Measurements from ENCODE around the gene VCL. TPM values are rescaled to one million over a fixed set of nuclear protein-coding genes. Genes with fewer than 3 reads are reported as not detected.

Gene VCL
- total RNA-seq, 2 donors from 2014 or later: 24.4 to 31.6 TPM

DNA sequence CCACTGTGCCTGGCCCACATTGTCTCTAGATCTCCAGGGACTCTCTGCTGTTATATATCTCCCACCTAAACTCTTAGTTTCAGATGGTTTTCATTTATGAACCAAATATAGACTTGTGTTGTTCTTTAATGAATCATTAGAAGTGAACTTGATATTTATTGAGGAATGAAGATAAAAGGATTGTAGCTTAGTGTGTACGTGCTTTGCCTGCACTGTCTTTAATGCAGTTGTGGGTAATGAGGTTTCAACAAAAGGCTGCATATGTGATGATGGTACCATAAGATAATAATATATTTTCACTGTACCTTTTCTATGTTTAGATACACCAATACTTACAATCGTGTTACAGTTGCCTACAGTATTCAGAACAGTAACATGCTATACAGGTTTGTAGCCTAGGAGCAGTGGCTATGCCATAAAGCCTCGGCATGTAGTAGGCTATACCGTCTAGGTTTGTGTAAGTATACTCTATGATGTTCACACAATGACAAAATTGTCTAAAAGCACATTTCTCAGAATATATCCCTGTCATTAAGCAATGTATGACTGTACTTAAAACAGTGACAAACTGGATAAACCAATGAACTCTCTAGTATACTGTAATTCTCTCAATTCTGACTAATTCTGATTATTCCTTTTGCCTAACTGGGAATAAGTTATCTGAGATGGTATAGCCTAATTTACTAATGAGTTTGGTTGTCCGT lies 25.2 kb downstream of the VCL start:
- ATAC-seq (no peak), DNase-seq (no peak)
- Histone ChIP-seq H3K36me3 (replicated peaks in 1 of 2; ENCODE audit: insufficient read depth in 1 of 2, low read depth in 2 of 2) (no peaks in the 10 kb centered on the region), H3K27me3 (no peaks in the 10 kb centered on the region), H3K27ac (no peak overlapping the region), H3K9me3 (no peaks in the 10 kb centered on the region), H3K4me1 (peaks cover 24% of the 10 kb centered on the region), H3K4me3 (no peak overlapping the region)
- TF ChIP-seq POLR2A (IDR thresholded peaks at IDR 0.05): no peak
- TF ChIP-seq, protein P1, sequence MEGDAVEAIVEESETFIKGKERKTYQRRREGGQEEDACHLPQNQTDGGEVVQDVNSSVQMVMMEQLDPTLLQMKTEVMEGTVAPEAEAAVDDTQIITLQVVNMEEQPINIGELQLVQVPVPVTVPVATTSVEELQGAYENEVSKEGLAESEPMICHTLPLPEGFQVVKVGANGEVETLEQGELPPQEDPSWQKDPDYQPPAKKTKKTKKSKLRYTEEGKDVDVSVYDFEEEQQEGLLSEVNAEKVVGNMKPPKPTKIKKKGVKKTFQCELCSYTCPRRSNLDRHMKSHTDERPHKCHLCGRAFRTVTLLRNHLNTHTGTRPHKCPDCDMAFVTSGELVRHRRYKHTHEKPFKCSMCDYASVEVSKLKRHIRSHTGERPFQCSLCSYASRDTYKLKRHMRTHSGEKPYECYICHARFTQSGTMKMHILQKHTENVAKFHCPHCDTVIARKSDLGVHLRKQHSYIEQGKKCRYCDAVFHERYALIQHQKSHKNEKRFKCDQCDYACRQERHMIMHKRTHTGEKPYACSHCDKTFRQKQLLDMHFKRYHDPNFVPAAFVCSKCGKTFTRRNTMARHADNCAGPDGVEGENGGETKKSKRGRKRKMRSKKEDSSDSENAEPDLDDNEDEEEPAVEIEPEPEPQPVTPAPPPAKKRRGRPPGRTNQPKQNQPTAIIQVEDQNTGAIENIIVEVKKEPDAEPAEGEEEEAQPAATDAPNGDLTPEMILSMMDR (IDR thresholded peaks at IDR 0.05): no peak
- intact Hi-C loops (cut with DNase I): no loop called here
- WGBS, 2 donors: 55 to 70% methylated on average over 5 of the region's 5 CpGs

DNA sequence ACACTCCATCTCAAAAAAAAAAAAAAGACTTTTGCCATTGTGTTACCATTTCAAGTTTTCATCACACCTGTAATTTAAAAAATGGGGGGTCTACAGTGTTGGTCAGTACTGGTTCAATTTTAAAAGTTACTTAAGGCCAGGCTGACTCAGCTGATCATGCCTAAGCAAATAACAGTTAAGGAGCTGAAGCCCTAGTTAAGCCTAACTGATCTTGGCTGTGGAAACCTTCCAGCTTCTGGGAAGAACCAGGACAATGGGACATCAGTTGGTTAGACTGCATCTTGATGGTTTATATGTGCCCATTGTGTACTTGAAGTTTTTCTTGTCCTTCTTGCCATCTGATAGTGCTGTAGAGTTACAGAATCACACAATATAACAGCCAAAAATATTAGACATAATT lies 26.7 kb downstream of the VCL start:
- intact Hi-C loops (cut with DNase I): no loop called here

GRCh38 chr10:74025380-74025978 lies 27.6 kb downstream of the VCL start:
- H3K9me3 ChIP-seq: no peaks in the 10 kb centered on the region
- 64% methylated on average over 5 of the region's 5 CpGs for WGBS, 2 donors
- H3K4me1 ChIP-seq: peaks cover 24% of the 10 kb centered on the region
- H3K27ac ChIP-seq: no peak overlapping the region
- no peak for ATAC-seq
- no peak overlapping the region for H3K4me3 ChIP-seq
- TF ChIP-seq POLR2A (IDR thresholded peaks at IDR 0.05): no peak
- TF ChIP-seq, protein P1 (IDR thresholded peaks at IDR 0.05): no peak
- no peaks in the 10 kb centered on the region for H3K27me3 ChIP-seq
- DNase-seq: no peak
- H3K36me3 ChIP-seq (replicated peaks in 1 of 2; ENCODE audit: insufficient read depth in 1 of 2, low read depth in 2 of 2): no peaks in the 10 kb centered on the region
- intact Hi-C loops (cut with DNase I): no loop called here

More for the DNA sequence above, 26.7 kb downstream of the VCL start:
- H3K4me1 ChIP-seq: peaks cover 24% of the 10 kb centered on the region
- no peak overlapping the region for H3K4me3 ChIP-seq
- no peaks in the 10 kb centered on the region for H3K9me3 ChIP-seq
- no peaks in the 10 kb centered on the region for H3K36me3 ChIP-seq (replicated peaks in 1 of 2; ENCODE audit: insufficient read depth in 1 of 2, low read depth in 2 of 2)
- ATAC-seq (no peak), DNase-seq (no peak)
- no peak overlapping the region for H3K27ac ChIP-seq
- TF ChIP-seq, protein P1 (IDR thresholded peaks at IDR 0.05): no peak
- TF ChIP-seq POLR2A (IDR thresholded peaks at IDR 0.05): no peak
- H3K27me3 ChIP-seq: no peaks in the 10 kb centered on the region

- TF ChIP-seq, protein P1 (IDR thresholded peaks at IDR 0.05): no peak
- no peak for TF ChIP-seq POLR2A (IDR thresholded peaks at IDR 0.05)
- Histone ChIP-seq H3K4me1 (peaks cover 24% of the 10 kb centered on the region), H3K27me3 (no peaks in the 10 kb centered on the region), H3K27ac (no peak overlapping the region), H3K36me3 (replicated peaks in 1 of 2; ENCODE audit: insufficient read depth in 1 of 2, low read depth in 2 of 2) (no peaks in the 10 kb centered on the region), H3K9me3 (no peaks in the 10 kb centered on the region), H3K4me3 (no peak overlapping the region)
- DNase-seq (no peak), ATAC-seq (no peak)
- intact Hi-C loops (cut with DNase I): no loop called here
- 37 to 43% methylated on average over 3 of the region's 3 CpGs for WGBS, 2 donors
These were observed 28.6 kb downstream of the VCL start for GRCh38 chr10:74026428-74027015.
